GM19455 (cell line): ENCODE results near the gene GART.
"Not testable (repeated sequence)": the region's sequence is repeated elsewhere in the genome, so short reads cannot be mapped to it uniquely, and the experiment has no call there.

ENCODE experiments used
- ATAC-seq: cut with Tn5 transposase; IDR thresholded peaks from one replicate; pipeline ENCODE4 v1.9.1; 2021; ENCODE audit not compliant: unreplicated experiment

Gene GART

GRCh38 chr21:33518899-33519298 lies 23.0 kb downstream of the GART start:
- no peak for ATAC-seq

DNA sequence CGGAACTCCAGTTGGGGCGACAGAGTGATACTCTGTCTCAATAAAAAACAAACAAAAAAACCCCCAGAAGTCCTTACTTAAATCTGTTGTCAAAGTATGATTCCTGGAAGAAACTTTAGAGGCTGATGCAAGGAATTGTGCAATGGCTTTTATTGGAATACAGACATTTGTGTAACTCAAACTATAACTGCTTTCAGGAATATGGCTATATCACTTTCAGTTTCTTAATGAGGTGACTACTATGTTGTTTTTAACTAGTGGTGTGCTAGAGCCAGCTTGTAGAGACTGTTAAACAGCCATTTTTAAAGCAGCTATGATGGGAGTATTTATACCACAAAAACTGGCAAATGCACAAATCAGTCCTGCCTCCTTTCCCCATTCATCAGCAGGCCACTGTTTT lies 27.7 kb downstream of the GART start:
- no peak for ATAC-seq

DNA sequence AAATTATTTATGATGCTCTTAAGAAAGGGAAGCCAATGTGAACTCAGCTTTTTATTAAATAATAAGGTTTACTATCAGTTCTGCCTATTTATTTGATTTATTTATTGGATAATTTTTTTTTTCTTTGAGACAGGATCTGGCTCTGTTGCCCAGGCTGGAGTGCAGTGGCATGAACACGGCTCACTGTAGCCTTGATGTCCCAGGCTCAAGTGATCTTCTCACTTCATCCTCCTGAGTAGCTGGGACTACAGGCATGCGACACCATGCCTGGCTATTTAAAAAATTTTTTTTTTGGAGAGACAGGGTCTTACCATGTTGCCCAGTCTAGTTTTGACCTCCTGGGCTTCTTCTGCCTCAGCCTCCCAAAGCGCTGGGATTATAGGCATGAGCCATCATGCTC lies 29.4 kb downstream of the GART start:
- no peak for ATAC-seq

DNA sequence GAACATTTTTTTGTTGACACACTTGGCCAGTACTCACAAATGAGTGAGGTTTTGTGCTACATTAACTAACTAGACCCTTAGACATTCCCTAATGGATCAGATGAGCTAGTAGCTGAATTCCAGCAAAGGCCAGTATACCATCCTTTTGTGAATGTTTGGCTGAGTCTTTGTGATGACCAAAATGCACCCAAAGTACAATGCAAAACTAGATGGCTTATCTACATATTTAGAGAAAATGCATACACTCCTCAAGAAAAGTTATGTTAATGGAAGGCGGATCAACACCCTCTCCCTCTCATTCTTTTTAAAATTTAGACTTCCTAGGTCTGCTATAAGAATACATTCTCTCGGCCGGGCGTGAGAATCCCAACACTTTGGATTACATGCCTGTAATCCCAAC lies 30.3 kb downstream of the GART start:
- no peak for ATAC-seq

DNA sequence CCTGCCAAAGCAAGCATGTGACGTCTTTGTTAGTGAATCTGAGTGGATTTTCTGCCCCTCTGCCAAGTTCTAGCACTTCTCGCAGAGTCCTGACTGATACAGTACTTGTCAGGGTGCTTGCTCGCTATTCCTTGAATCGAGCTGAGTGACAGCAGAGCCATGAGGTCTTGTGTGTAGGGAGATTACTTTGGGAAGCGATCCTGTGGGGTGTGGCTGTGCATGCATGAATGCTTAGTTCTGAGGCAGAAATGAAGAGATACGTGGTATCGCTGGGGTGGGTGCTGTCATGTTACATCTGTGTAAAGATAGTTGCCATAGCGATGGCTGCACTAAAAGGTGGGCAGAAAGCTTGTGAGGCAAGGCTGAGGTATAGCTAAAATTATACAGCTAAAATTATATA lies 31.1 kb downstream of the GART start:
- no peak for ATAC-seq

- not testable (repeated sequence) for ATAC-seq
Measured at GRCh38 chr21:33507003-33507402, 34.9 kb downstream of the GART start.

DNA sequence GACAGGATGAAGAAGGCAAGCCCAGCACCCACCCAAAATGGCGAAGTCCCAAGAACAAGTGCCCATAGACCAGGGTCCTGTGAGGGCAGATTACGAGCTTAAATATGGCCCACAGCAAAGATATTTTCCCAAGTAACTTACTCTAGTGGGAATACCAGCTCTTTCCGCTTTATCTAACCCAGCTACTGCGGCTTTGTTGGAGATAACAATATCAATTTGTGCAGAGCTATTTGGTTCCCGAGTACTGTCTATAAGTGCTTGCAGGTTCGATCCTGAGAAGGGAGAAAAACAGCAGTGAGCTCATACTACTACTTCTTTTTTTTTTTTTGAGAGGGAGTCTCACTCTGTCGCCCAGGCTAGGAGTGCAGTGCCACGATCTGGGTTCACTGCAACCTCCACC lies 36.1 kb downstream of the GART start:
- no peak for ATAC-seq

DNA sequence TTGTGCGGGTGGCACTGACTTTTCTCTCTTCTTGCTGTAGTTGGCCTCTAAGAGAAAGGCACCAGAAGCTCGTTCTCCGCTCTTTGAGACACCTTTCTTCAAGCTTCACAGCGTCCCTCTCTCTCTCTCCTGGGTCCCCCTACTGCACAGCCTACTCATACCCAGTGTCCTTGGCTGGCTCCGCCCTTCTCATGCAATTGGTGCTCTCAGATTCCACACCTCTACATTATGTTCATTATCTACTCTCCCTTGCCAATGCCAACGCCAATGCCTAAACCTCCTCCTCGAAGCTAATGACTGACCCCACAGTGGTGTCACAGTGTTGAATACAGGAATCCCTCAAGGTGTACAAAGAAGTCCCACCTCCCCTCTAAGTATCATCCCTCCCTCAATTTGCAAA lies 45.6 kb downstream of the GART start:
- ATAC-seq: no peak

DNA sequence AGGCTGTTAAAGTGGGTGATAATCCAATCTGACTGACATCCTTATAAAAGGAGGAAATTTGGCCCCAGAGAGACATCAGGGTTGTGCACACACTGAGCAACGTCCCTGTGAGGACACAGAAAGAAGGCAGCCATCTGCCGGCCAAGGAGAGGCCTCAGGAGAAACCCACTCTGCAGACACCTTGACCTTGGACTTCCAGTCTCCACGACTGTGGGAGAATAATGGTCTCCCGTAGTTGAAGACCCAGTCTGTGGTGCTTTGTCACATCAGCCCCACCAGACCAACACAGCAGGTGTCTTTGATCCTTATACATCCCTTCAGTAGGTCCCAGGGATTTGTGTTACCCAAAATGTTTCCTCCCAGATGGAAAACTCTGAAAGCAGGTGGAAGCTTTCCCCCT lies 46.2 kb downstream of the GART start:
- no peak for ATAC-seq

DNA sequence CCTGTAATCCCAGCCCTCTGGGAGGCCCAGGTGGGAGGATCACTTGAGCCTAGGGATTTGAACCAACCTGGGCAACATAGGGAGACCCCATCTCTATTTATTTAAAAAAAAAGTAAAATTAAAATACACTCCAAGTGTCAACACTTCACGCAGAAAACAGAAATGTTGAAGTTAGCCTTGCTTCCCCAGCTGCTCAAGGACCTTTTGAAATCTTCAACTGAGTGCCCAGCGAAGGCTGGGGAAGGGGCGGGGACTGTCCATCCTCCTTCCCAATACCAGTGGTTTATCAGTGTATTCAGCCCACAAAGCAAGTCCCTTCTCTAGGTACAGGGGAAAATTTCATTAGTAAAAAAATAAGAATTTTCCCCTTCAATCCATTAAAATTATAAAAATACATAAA lies 48.2 kb downstream of the GART start:
- no peak for ATAC-seq

DNA sequence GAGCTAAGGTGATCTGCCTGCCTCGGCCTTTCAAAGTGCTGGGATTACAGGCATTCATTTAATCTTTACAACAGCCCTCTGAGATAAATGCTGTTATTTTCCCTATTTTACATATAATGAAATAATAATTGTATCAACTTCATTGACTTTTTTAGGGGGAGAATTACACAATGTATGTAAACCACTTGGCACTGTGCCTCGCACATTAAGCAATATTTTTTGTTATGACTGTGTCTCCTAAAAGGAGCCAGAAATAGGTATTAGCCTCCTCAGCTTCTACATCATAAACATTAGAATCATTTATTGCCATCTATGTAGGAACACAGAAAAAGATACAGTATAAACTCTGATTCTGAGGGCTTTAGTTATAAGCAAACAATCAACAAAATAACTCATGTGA lies 49.3 kb downstream of the GART start:
- no peak for ATAC-seq

- ATAC-seq: peak; percentile 93
Measured at GRCh38 chr21:33491373-33492102, 50.4 kb downstream of the GART start, which contains the start of gene DNAJC28. Gene DNAJC28, minus strand, starts transcription at chr21:33491716. Its CDS starts 2,323 bp downstream, at chr21:33489393.

DNA sequence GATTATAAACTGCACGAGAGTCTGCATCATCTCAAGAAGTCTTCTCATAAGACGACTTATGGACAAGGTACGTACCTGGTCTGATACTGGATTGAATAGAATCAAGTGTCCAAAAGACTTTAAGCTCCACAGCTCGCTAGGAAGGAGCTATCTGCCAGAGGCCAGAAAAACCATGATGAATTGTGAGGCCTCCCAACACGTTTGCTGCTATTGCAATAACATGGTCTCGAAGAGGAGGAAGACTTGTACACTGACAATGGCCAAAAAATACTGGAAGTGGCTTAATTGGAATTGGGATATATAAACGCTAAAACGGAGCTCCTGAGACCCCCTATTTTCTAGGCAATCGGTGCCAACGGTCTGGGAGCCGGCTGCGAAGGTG lies 50.9 kb downstream of the GART start:
- no peak for ATAC-seq

DNA sequence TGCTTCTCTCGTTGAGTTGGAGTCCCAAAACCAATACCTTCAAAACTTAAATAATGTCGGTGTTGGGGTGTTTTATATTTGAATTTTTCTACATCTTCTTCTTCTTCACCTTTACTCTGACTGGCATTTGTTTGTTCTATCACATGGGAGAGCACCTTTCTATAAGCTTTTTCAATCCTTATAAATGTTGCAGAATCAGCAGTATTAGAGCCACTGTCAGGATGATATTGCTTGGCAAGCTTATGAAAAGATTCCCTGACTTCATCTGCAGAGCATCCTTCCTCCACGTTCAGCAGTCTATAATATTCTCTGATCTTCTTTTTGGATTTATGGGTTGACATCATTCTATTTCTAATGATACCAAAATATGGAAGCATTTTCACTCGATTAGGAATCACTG lies 53.0 kb downstream of the GART start:
- no peak for ATAC-seq

- ATAC-seq: no peak
Measured at GRCh38 chr21:33487996-33488395, 53.9 kb downstream of the GART start.

DNA sequence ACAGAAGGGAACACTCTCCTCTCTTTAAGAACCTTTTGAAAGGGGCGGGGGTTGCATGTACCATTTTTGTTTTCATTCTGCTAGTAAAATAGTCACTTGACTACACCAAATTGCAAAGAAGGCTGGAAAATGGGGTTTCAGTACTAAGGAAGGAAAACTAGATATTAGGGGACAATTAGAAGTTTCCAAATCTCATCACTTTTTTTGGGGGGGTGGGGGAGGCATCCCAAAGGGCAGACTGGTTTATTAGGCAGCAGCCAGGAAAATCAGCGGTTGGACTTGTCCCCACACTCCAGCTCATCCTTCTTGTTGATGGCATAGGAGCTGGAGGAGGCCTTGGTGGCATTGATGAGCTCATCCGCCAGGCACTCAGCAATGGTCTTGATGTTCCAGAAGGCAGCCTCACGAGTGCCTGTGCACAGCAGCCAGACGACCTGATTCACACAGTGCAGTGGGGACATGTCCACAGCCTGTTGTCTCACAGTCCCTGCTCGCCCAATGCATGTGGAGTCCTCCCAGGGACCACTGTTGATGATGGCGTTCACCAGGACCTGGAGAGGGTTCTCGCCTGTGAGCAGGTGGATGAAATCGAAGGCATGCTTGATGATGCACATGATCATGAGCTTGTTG lies 60.5 kb downstream of the GART start:
- ATAC-seq: no peak

DNA sequence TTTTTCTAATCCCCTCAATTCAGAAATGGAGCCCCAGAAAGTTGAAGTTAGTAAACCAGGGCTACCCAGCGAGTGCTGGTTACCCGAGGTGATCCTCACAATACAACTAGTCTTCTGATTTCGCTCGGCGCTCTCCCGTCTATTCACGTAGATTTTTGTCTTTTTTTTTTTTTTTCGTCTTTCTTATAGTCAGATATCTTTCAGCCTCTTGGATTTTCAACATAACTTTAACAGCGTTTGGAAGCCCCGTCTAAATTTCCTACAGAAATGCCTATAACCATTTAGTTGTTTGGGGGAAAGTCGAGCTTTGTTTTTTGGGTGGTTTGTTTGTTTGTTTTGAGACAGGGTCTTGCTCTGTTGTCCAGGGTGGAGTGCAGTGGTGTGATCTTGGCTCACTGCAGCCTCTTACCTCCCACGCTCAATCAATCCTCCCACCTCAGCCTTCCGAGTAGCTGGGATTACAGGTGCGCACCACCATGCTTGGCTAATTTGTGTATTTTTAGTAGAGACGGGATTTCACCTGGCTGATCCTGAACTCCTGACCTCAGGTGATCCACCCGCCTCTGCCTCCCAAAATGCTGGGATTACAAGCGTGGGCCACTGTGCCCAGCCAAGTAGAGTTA lies 61.3 kb downstream of the GART start:
- ATAC-seq: no peak

DNA sequence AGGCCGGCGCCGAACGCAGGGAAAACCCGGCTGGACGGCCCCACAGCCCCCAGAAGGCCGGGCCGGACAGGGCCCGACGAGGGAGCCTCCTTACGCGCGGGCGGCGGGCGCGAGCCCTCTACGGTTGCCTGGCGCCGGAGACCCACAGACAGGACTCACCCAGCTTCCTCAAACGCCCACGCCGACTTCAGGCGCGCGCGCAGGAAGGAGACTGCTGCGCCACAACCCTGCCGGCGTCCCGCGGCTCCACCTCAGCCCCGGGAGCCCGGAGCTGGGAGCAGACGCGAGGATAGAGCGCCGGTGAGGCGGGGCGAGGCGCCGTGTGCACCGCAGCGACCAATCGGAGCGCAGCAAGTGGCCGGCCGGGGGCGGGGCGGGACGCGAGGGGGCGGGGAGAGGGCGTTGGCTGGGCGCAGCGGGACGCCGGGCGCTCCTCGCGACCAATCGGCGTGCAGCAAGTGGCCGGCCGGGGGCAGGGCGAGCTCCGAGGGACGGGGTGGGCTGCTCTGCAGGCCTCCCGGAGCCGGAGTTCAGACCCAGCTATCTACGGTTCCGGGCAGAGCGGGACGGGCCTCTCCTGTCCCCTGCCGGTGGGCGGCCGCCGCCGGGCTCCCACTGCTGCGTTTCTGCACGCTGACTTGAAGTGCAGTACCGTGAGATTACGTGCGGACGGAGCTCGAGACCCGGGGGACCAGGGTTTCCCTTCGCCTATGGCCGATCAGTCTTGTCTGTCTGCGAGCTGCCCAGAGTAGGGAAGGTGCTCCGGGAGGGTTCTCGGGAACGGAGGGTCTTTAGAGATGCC lies 62.0 kb downstream of the GART start, which contains the start of gene TMEM50B:
TMEM50B (minus strand) TSS at position 296 of the 802 bp plus-strand sequence. CDS start 11,089 bp downstream, outside the sequence.
- peak; percentile 87 for ATAC-seq

DNA sequence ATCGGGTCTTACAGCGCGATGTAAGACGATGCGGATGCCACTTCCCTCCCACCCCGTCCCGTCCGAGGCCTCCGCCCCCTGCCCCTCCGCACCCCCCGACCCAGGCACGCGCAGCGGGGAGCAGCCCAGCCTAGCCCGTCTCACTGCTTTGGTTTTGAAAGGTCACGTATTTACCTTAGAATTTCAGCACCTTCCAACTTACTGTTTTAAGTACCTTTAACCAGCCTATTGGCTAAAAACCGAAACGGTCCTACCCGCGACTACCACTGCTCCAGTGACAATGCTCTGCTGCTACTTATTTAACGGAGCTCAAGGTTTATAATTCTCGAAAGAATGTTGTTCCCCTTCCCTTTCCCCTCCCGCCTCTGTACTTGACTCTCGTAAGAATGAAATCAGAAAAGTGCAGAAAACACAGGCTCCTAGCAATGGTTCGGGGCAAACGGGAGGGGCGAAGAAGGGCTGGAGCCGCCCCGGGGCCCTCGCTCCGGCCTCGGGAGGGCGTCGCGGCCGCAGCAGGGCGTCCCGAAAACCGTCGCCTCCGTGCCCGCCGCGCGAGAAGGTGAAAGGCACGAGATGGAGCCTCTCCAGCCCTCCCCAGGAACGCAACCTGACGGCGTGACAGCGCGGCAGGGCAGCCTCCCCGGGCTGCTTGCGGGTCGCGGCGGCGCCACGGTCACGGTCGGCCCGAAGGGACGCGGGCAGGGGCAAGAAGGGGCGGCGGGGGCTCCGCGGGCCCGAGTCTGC lies 62.8 kb downstream of the GART start:
- ATAC-seq: peak; percentile 39

- ATAC-seq: no peak
Measured at GRCh38 chr21:33478182-33478581, 63.7 kb downstream of the GART start.

- no peak for ATAC-seq
Measured at GRCh38 chr21:33477066-33477465, 64.9 kb downstream of the GART start.
